ENCODE results near the gene RCBTB2.

The RCBTB2 gene

GRCh38 chr13:48493066-48493765 lies 39.7 kb downstream of the RCBTB2 start:
- no peaks in the 10 kb centered on the region for H3K27me3 ChIP-seq (ENCODE audit: control insufficient read depth in 1 of 2, insufficient read depth in 2 of 2, low read length in 2 of 2)
- peak overlapping the region in 1 of 2 donors; percentile 47 for H3K4me3 ChIP-seq (ENCODE audit: low read length in 2 of 2)
- H3K9me3 ChIP-seq (ENCODE audit: control insufficient read depth in 2 of 2, low read length in 2 of 2): no peaks in the 10 kb centered on the region
- no peak overlapping the region for H3K27ac ChIP-seq (ENCODE audit: low read length)
- peaks cover 2% of the 10 kb centered on the region for H3K4me1 ChIP-seq (ENCODE audit: control insufficient read depth, insufficient read depth, low read length)
- H3K9ac ChIP-seq (ENCODE audit: low read length in 2 of 2): no peak overlapping the region
- peaks cover 0 to 2% of the 10 kb centered on the region in 2 donors for H3K36me3 ChIP-seq (ENCODE audit: control insufficient read depth in 2 of 2, insufficient read depth in 2 of 2, low read length in 2 of 2)

- Histone ChIP-seq H3K27me3 (ENCODE audit: control insufficient read depth in 1 of 2, insufficient read depth in 2 of 2, low read length in 2 of 2) (no peaks in the 10 kb centered on the region), H3K9ac (ENCODE audit: low read length in 2 of 2) (no peak overlapping the region), H3K36me3 (ENCODE audit: control insufficient read depth in 2 of 2, insufficient read depth in 2 of 2, low read length in 2 of 2) (peaks cover 0 to 2% of the 10 kb centered on the region in 2 donors), H3K4me1 (ENCODE audit: control insufficient read depth, insufficient read depth, low read length) (peaks cover 2% of the 10 kb centered on the region), H3K4me3 (ENCODE audit: low read length in 2 of 2) (peak overlapping the region in 1 of 2 donors; percentile 47), H3K9me3 (ENCODE audit: control insufficient read depth in 2 of 2, low read length in 2 of 2) (no peaks in the 10 kb centered on the region), H3K27ac (ENCODE audit: low read length) (peak overlapping the region; percentile 25)
Observed at GRCh38 chr13:48492470-48493065, 40.3 kb downstream of the RCBTB2 start.

GRCh38 chr13:48492096-48492440 lies 40.8 kb downstream of the RCBTB2 start:
- no peaks in the 10 kb centered on the region for H3K9me3 ChIP-seq (ENCODE audit: control insufficient read depth in 2 of 2, low read length in 2 of 2)
- no peak overlapping the region for H3K27ac ChIP-seq (ENCODE audit: low read length)
- H3K4me3 ChIP-seq (ENCODE audit: low read length in 2 of 2): peak overlapping the region in 1 of 2 donors; percentile 47
- H3K27me3 ChIP-seq (ENCODE audit: control insufficient read depth in 1 of 2, insufficient read depth in 2 of 2, low read length in 2 of 2): no peaks in the 10 kb centered on the region
- H3K9ac ChIP-seq (ENCODE audit: low read length in 2 of 2): no peak overlapping the region
- peaks cover 0 to 2% of the 10 kb centered on the region in 2 donors for H3K36me3 ChIP-seq (ENCODE audit: control insufficient read depth in 2 of 2, insufficient read depth in 2 of 2, low read length in 2 of 2)
- H3K4me1 ChIP-seq (ENCODE audit: control insufficient read depth, insufficient read depth, low read length): peaks cover 2% of the 10 kb centered on the region

GRCh38 chr13:48491423-48492095 lies 41.3 kb downstream of the RCBTB2 start:
- H3K4me1 ChIP-seq (ENCODE audit: control insufficient read depth, insufficient read depth, low read length): peaks cover 2% of the 10 kb centered on the region
- peaks cover 0 to 2% of the 10 kb centered on the region in 2 donors for H3K36me3 ChIP-seq (ENCODE audit: control insufficient read depth in 2 of 2, insufficient read depth in 2 of 2, low read length in 2 of 2)
- H3K9me3 ChIP-seq (ENCODE audit: control insufficient read depth in 2 of 2, low read length in 2 of 2): no peaks in the 10 kb centered on the region
- no peak overlapping the region for H3K9ac ChIP-seq (ENCODE audit: low read length in 2 of 2)
- H3K27ac ChIP-seq (ENCODE audit: low read length): no peak overlapping the region
- H3K4me3 ChIP-seq (ENCODE audit: low read length in 2 of 2): peak overlapping the region in 1 of 2 donors; percentile 47
- no peaks in the 10 kb centered on the region for H3K27me3 ChIP-seq (ENCODE audit: control insufficient read depth in 1 of 2, insufficient read depth in 2 of 2, low read length in 2 of 2)

GRCh38 chr13:48490241-48490640 lies 42.6 kb downstream of the RCBTB2 start:
- no peak overlapping the region for H3K4me3 ChIP-seq (ENCODE audit: low read length in 2 of 2)
- H3K36me3 ChIP-seq (ENCODE audit: control insufficient read depth in 2 of 2, insufficient read depth in 2 of 2, low read length in 2 of 2): peaks cover 0 to 2% of the 10 kb centered on the region in 2 donors
- H3K9ac ChIP-seq (ENCODE audit: low read length in 2 of 2): no peak overlapping the region
- H3K27ac ChIP-seq (ENCODE audit: low read length): no peak overlapping the region
- H3K4me1 ChIP-seq (ENCODE audit: control insufficient read depth, insufficient read depth, low read length): peaks cover 2% of the 10 kb centered on the region
- H3K27me3 ChIP-seq (ENCODE audit: control insufficient read depth in 1 of 2, insufficient read depth in 2 of 2, low read length in 2 of 2): no peaks in the 10 kb centered on the region
- H3K9me3 ChIP-seq (ENCODE audit: control insufficient read depth in 2 of 2, low read length in 2 of 2): no peaks in the 10 kb centered on the region

- no peaks in the 10 kb centered on the region for H3K9me3 ChIP-seq (ENCODE audit: control insufficient read depth in 2 of 2, low read length in 2 of 2)
- peaks cover 0 to 2% of the 10 kb centered on the region in 2 donors for H3K36me3 ChIP-seq (ENCODE audit: control insufficient read depth in 2 of 2, insufficient read depth in 2 of 2, low read length in 2 of 2)
- H3K27ac ChIP-seq (ENCODE audit: low read length): no peak overlapping the region
- no peaks in the 10 kb centered on the region for H3K27me3 ChIP-seq (ENCODE audit: control insufficient read depth in 1 of 2, insufficient read depth in 2 of 2, low read length in 2 of 2)
- H3K4me3 ChIP-seq (ENCODE audit: low read length in 2 of 2): no peak overlapping the region
- no peak overlapping the region for H3K9ac ChIP-seq (ENCODE audit: low read length in 2 of 2)
- peaks cover 2% of the 10 kb centered on the region for H3K4me1 ChIP-seq (ENCODE audit: control insufficient read depth, insufficient read depth, low read length)
Observed at GRCh38 chr13:48489666-48490065, 43.2 kb downstream of the RCBTB2 start.

- Histone ChIP-seq H3K9me3 (ENCODE audit: control insufficient read depth in 2 of 2, low read length in 2 of 2) (no peaks in the 10 kb centered on the region), H3K9ac (ENCODE audit: low read length in 2 of 2) (no peak overlapping the region), H3K27me3 (ENCODE audit: control insufficient read depth in 1 of 2, insufficient read depth in 2 of 2, low read length in 2 of 2) (no peaks in the 10 kb centered on the region), H3K4me1 (ENCODE audit: control insufficient read depth, insufficient read depth, low read length) (peaks cover 2% of the 10 kb centered on the region), H3K36me3 (ENCODE audit: control insufficient read depth in 2 of 2, insufficient read depth in 2 of 2, low read length in 2 of 2) (peaks cover 0 to 2% of the 10 kb centered on the region in 2 donors), H3K27ac (ENCODE audit: low read length) (no peak overlapping the region), H3K4me3 (ENCODE audit: low read length in 2 of 2) (no peak overlapping the region)
Observed at GRCh38 chr13:48488995-48489394, 43.9 kb downstream of the RCBTB2 start.

- peaks cover 2% of the 10 kb centered on the region for H3K4me1 ChIP-seq (ENCODE audit: control insufficient read depth, insufficient read depth, low read length)
- no peaks in the 10 kb centered on the region for H3K9me3 ChIP-seq (ENCODE audit: control insufficient read depth in 2 of 2, low read length in 2 of 2)
- no peaks in the 10 kb centered on the region for H3K27me3 ChIP-seq (ENCODE audit: control insufficient read depth in 1 of 2, insufficient read depth in 2 of 2, low read length in 2 of 2)
- no peak overlapping the region for H3K27ac ChIP-seq (ENCODE audit: low read length)
- peaks cover 0 to 2% of the 10 kb centered on the region in 2 donors for H3K36me3 ChIP-seq (ENCODE audit: control insufficient read depth in 2 of 2, insufficient read depth in 2 of 2, low read length in 2 of 2)
- no peak overlapping the region for H3K4me3 ChIP-seq (ENCODE audit: low read length in 2 of 2)
- no peak overlapping the region for H3K9ac ChIP-seq (ENCODE audit: low read length in 2 of 2)
Observed at GRCh38 chr13:48487968-48488367, 44.9 kb downstream of the RCBTB2 start.

- Histone ChIP-seq H3K27me3 (ENCODE audit: control insufficient read depth in 1 of 2, insufficient read depth in 2 of 2, low read length in 2 of 2) (no peaks in the 10 kb centered on the region), H3K36me3 (ENCODE audit: control insufficient read depth in 2 of 2, insufficient read depth in 2 of 2, low read length in 2 of 2) (peaks cover 0 to 2% of the 10 kb centered on the region in 2 donors), H3K9me3 (ENCODE audit: control insufficient read depth in 2 of 2, low read length in 2 of 2) (no peaks in the 10 kb centered on the region), H3K27ac (ENCODE audit: low read length) (no peak overlapping the region), H3K4me3 (ENCODE audit: low read length in 2 of 2) (no peak overlapping the region), H3K4me1 (ENCODE audit: control insufficient read depth, insufficient read depth, low read length) (no peaks in the 10 kb centered on the region), H3K9ac (ENCODE audit: low read length in 2 of 2) (no peak overlapping the region)
Observed at GRCh38 chr13:48486836-48487235, 46.0 kb downstream of the RCBTB2 start.

GRCh38 chr13:48486362-48486761 lies 46.5 kb downstream of the RCBTB2 start:
- Histone ChIP-seq H3K36me3 (ENCODE audit: control insufficient read depth in 2 of 2, insufficient read depth in 2 of 2, low read length in 2 of 2) (peaks cover 0 to 2% of the 10 kb centered on the region in 2 donors), H3K27ac (ENCODE audit: low read length) (no peak overlapping the region), H3K9me3 (ENCODE audit: control insufficient read depth in 2 of 2, low read length in 2 of 2) (no peaks in the 10 kb centered on the region), H3K27me3 (ENCODE audit: control insufficient read depth in 1 of 2, insufficient read depth in 2 of 2, low read length in 2 of 2) (no peaks in the 10 kb centered on the region), H3K9ac (ENCODE audit: low read length in 2 of 2) (no peak overlapping the region), H3K4me1 (ENCODE audit: control insufficient read depth, insufficient read depth, low read length) (no peaks in the 10 kb centered on the region), H3K4me3 (ENCODE audit: low read length in 2 of 2) (no peak overlapping the region)

GRCh38 chr13:48485432-48485831 lies 47.4 kb downstream of the RCBTB2 start:
- H3K9me3 ChIP-seq (ENCODE audit: control insufficient read depth in 2 of 2, low read length in 2 of 2): no peaks in the 10 kb centered on the region
- H3K27me3 ChIP-seq (ENCODE audit: control insufficient read depth in 1 of 2, insufficient read depth in 2 of 2, low read length in 2 of 2): no peaks in the 10 kb centered on the region
- H3K4me3 ChIP-seq (ENCODE audit: low read length in 2 of 2): no peak overlapping the region
- no peak overlapping the region for H3K9ac ChIP-seq (ENCODE audit: low read length in 2 of 2)
- H3K4me1 ChIP-seq (ENCODE audit: control insufficient read depth, insufficient read depth, low read length): no peaks in the 10 kb centered on the region
- no peak overlapping the region for H3K27ac ChIP-seq (ENCODE audit: low read length)
- H3K36me3 ChIP-seq (ENCODE audit: control insufficient read depth in 2 of 2, insufficient read depth in 2 of 2, low read length in 2 of 2): peaks cover 0 to 2% of the 10 kb centered on the region in 2 donors
